SK-N-SH (cell line): ENCODE measurements around the gene IQCN. TPM values are rescaled to one million over a fixed set of nuclear protein-coding genes. Genes with fewer than 3 reads are reported as not detected.

Source experiments
- CTCF ChIA-PET: fragments of 300-600, 350-600 bp; formaldehyde crosslinking; extraction: SDS; loops from one replicate; lab custom pipeline; 2021; lab: Yijun Ruan, JAX
- POLR2A ChIA-PET: fragments of 350-600 bp; sonication (Branson Sonifier 250); formaldehyde crosslinking; extraction: SDS; loops from one replicate; lab custom pipeline; 2020; ENCODE audit warnings: antibody characterized with exemption, inconsistent platforms; lab: Yijun Ruan, JAX
- DNase-seq: peaks from one replicate; pipeline ENCODE4 v3.0.0; 2012
- H2AFZ ChIP-seq: fragments of 200-600 bp; sonication (generic); 2 replicates; pipeline ENCODE4 v1.8.1; 2016; ENCODE audit warnings: antibody characterized with exemption, mild to moderate bottlenecking, low read depth
- H3F3A ChIP-seq: fragments of 200-600 bp; sonication (generic); replicated peaks from 2 replicates; pipeline ENCODE3; 2016; ENCODE audit warnings: antibody characterized with exemption, mild to moderate bottlenecking; ENCODE audit not compliant: insufficient read depth
- H3K27ac ChIP-seq, 2 experiments: fragments of 200-500 bp in 1 of 2; fragments of 200-600 bp in 1 of 2; sonication (Bioruptor generic) in 1 of 2; sonication (generic), shearing (Covaris generic) in 1 of 2; 2 replicates each; pipeline versions ENCODE4 v1.5.1 to v1.6.1; 2014 to 2016; ENCODE audit warnings: low read depth in 2 of 2, inconsistent platforms in 1 of 2, low read length in 1 of 2, mild to moderate bottlenecking in 1 of 2, mixed read lengths in 1 of 2
- H3K27me3 ChIP-seq: fragments of 200-600 bp; sonication (generic), shearing (Covaris generic); 2 replicates; pipeline ENCODE4 v1.6.1; 2016; ENCODE audit warnings: mixed run types; ENCODE audit not compliant: insufficient read depth
- H3K36me3 ChIP-seq, 2 experiments: fragments of 200-500 bp in 1 of 2; fragments of 200-600 bp in 1 of 2; sonication (Bioruptor generic) in 1 of 2; sonication (generic) in 1 of 2; replicated peaks in 1 of 2; 2 replicates each; pipeline versions ENCODE3 to v1.5.1; 2014 to 2016; ENCODE audit warnings: low read length in 1 of 2, mild to moderate bottlenecking in 1 of 2; ENCODE audit not compliant: insufficient read depth in 2 of 2, control insufficient read depth in 1 of 2
- H3K4me1 ChIP-seq, 2 experiments: fragments of 200-500 bp in 1 of 2; fragments of 200-600 bp in 1 of 2; sonication (Bioruptor generic) in 1 of 2; sonication (generic), shearing (Covaris generic) in 1 of 2; 2 replicates each; pipeline versions ENCODE4 v1.5.1 to v1.6.1; 2014 to 2016; ENCODE audit warnings: low read depth in 1 of 2, low read length in 1 of 2, mixed run types in 1 of 2; ENCODE audit not compliant: insufficient read depth in 2 of 2, control insufficient read depth in 1 of 2
- H3K4me2 ChIP-seq: fragments of 200-600 bp; sonication (generic), shearing (Covaris generic); 2 replicates; pipeline ENCODE4 v1.6.1; 2017; ENCODE audit warnings: mixed run types
- H3K4me3 ChIP-seq, 2 experiments: fragments of 200-500 bp in 1 of 2; fragments of 200-600 bp in 1 of 2; sonication (Bioruptor generic) in 1 of 2; sonication (generic), shearing (Covaris generic) in 1 of 2; 2 replicates each; pipeline versions ENCODE4 v1.5.1 to v1.8.1; 2014 to 2016; ENCODE audit warnings: low read depth in 2 of 2, inconsistent platforms in 1 of 2, low read length in 1 of 2, mild to moderate bottlenecking in 1 of 2, mixed read lengths in 1 of 2, moderate library complexity in 1 of 2
- H3K79me2 ChIP-seq: fragments of 200-600 bp; sonication (generic); 2 replicates; pipeline ENCODE4 v1.8.1; 2017; ENCODE audit warnings: mild to moderate bottlenecking; ENCODE audit not compliant: insufficient read depth
- H3K9ac ChIP-seq: fragments of 200-600 bp; sonication (generic); 2 replicates; pipeline ENCODE4 v1.6.1; 2017; ENCODE audit warnings: mixed run types
- H3K9me2 ChIP-seq: fragments of 200-600 bp; sonication (generic); 2 replicates; pipeline ENCODE4 v1.6.1; 2017; ENCODE audit warnings: mixed run types
- H3K9me3 ChIP-seq: fragments of 200-600 bp; sonication (generic); 2 replicates; pipeline ENCODE4 v1.6.1; 2017; ENCODE audit warnings: mixed run types, mild to moderate bottlenecking, moderate library complexity
- H4K20me1 ChIP-seq: fragments of 200-600 bp; sonication (generic); 2 replicates; pipeline ENCODE4 v1.6.1; 2017; ENCODE audit warnings: mild to moderate bottlenecking, mixed run types; ENCODE audit not compliant: insufficient read depth
- CHD2 ChIP-seq: fragments of 150-350 bp; IDR thresholded peaks from 2 replicates; pipeline ENCODE4 v1.6.1; 2018; ENCODE audit warnings: low read length; ENCODE audit not compliant: partially characterized antibody
- IRF3 ChIP-seq: fragments of 150-350 bp; IDR thresholded peaks from 2 replicates; pipeline ENCODE4 v1.6.1; 2016; ENCODE audit warnings: mild to moderate bottlenecking, low read depth, low read length
- RCOR1 ChIP-seq: fragments of 150-350 bp; IDR thresholded peaks from 2 replicates; pipeline ENCODE4 v1.6.1; 2017; ENCODE audit warnings: antibody characterized with exemption, low read length
- REST ChIP-seq: IDR thresholded peaks from 2 replicates; pipeline ENCODE4 v1.6.1; 2012; ENCODE audit warnings: mild to moderate bottlenecking, low read depth, low read length, moderate library complexity
- RFX5 ChIP-seq: IDR thresholded peaks from 2 replicates; pipeline ENCODE4 v1.6.1; 2012; ENCODE audit warnings: mild to moderate bottlenecking, improper control_type of control experiment, low read length
- SIN3A ChIP-seq: IDR thresholded peaks from 2 replicates; pipeline ENCODE4 v1.6.1; 2012; ENCODE audit warnings: low read depth, mild to moderate bottlenecking, low read length, moderate library complexity, borderline replicate concordance
- TAF1 ChIP-seq: IDR thresholded peaks from 2 replicates; pipeline ENCODE4 v1.6.1; 2012; ENCODE audit warnings: low read depth, mild to moderate bottlenecking, low read length, moderate library complexity, borderline replicate concordance
- TCF12 ChIP-seq: IDR thresholded peaks from 2 replicates; pipeline ENCODE4 v1.4.0; 2012
- YY1 ChIP-seq: IDR thresholded peaks from 2 replicates; pipeline ENCODE4 v1.4.0; 2012; ENCODE audit warnings: low read depth, mild to moderate bottlenecking
- WGBS: methylation state at CpG from one replicate; pipeline ENCODE4 v1.1.6; 2017; ENCODE audit warnings: low lambda C conversion rate; 5-methylcytosine and 5-hydroxymethylcytosine counted together
- polyA plus RNA-seq, 3 experiments: library from polyadenylated mRNA; depleted of rRNA; stranded (reverse); fragments of >200 nt; gene quantifications; 2 replicates each; pipeline ENCODE4 v1.2.3, GENCODE V29; 2012

The IQCN gene
- polyA plus RNA-seq, 1 of the 3 experiments (the other 2 are of a cell fraction) = 2.5 TPM

GRCh38 chr19:18225355-18225701 is 48.9 kb downstream of the IQCN start:
- Histone ChIP-seq H4K20me1 (no peaks in the 10 kb centered on the region), H3K4me1 (peaks cover 0 to 19% of the 10 kb centered on the region in 2 experiments; a peak in 1 of 4 replicates), H3K36me3 (no peaks in the 10 kb centered on the region), H3K9me2 (no peaks in the 10 kb centered on the region), H3K9ac (no peak overlapping the region), H2AFZ (no peak overlapping the region), H3K4me2 (no peak overlapping the region), H3K4me3 (no peak overlapping the region), H3K79me2 (no peaks in the 10 kb centered on the region), H3K27ac (no peak overlapping the region), H3K9me3 (no peaks in the 10 kb centered on the region), H3K27me3 (no peaks in the 10 kb centered on the region), H3F3A (no peaks in the 10 kb centered on the region)
- 65% methylated on average over 12 of the region's 16 CpGs for WGBS
- CTCF ChIA-PET = interaction anchor here (0.6 to 9.4 kb wide), 9 partner anchors 11 to 113 kb away, joined by 3 to 81 read pairs (median 3); partner anchors contain the start of gene MPV17L2
- TF ChIP-seq SIN3A = no peak
- no peak for TF ChIP-seq IRF3
- TF ChIP-seq RFX5 = no peak
- no peak for TF ChIP-seq YY1
- no peak for TF ChIP-seq REST
- TF ChIP-seq TCF12 = no peak
- no peak for TF ChIP-seq TAF1
- POLR2A ChIA-PET = interaction anchor here (1.2 kb wide), 1 partner anchor 24 kb away, joined by 3 read pairs; no protein-coding TSS in a partner anchor
- no peak for DNase-seq

- no peaks in the 10 kb centered on the region for H3K9me3 ChIP-seq
- peak; percentile 99 for DNase-seq
- no peaks in the 10 kb centered on the region for H3K36me3 ChIP-seq
- peak overlapping the region; percentile 82 for H3K4me2 ChIP-seq
- no peak for TF ChIP-seq RCOR1
- TF ChIP-seq RFX5 = no peak
- peak; percentile 25 for TF ChIP-seq CHD2
- no peak for TF ChIP-seq TCF12
- H3K27me3 ChIP-seq = no peaks in the 10 kb centered on the region
- H3F3A ChIP-seq = no peaks in the 10 kb centered on the region
- H3K79me2 ChIP-seq = no peaks in the 10 kb centered on the region
- H3K27ac ChIP-seq = peak overlapping the region in 1 of 2 experiments; percentile 62; a peak in 1 of 4 replicates
- no peaks in the 10 kb centered on the region for H4K20me1 ChIP-seq
- H2AFZ ChIP-seq = peak overlapping the region; percentile 96
- 6% methylated on average over 38 of the region's 81 CpGs for WGBS
- CTCF ChIA-PET = interaction anchor here (0.6 to 9.4 kb wide), 8 partner anchors 8 to 55 kb away, joined by 3 to 81 read pairs (median 12); partner anchors contain the start of gene MPV17L2
- no peaks in the 10 kb centered on the region for H3K9me2 ChIP-seq
- peak overlapping the region; percentile 36; the same call in 1 of the 2 replicates for H3K9ac ChIP-seq
- POLR2A ChIA-PET = interaction anchor here (1.2 to 1.5 kb wide), 2 partner anchors 9 to 51 kb away, joined by 3 to 7 read pairs; no protein-coding TSS in a partner anchor
- H3K4me1 ChIP-seq = peaks cover 0 to 19% of the 10 kb centered on the region in 2 experiments; a peak in 1 of 4 replicates
- peak overlapping the region; percentile 55 to 59 for H3K4me3 ChIP-seq
Measured at GRCh38 chr19:18224525-18225354, 49.5 kb downstream of the IQCN start.
